Tongue (tissue), 2 donors: ENCODE results near the gene ZNF550. TPM values are rescaled to one million over a fixed set of nuclear protein-coding genes. Genes with fewer than 3 reads are reported as not detected.

Experiments
- DNase-seq: peaks from one replicate; pipeline ENCODE4 v3.0.0-alpha.2; 2015
- total RNA-seq: library from RNA; depleted of rRNA; stranded (reverse); fragments of >200 nt; gene quantifications from one replicate; pipeline ENCODE4 v1.2.3, GENCODE V29; 2014

ZNF550 gene
- 15.1 TPM for total RNA-seq

DNA sequence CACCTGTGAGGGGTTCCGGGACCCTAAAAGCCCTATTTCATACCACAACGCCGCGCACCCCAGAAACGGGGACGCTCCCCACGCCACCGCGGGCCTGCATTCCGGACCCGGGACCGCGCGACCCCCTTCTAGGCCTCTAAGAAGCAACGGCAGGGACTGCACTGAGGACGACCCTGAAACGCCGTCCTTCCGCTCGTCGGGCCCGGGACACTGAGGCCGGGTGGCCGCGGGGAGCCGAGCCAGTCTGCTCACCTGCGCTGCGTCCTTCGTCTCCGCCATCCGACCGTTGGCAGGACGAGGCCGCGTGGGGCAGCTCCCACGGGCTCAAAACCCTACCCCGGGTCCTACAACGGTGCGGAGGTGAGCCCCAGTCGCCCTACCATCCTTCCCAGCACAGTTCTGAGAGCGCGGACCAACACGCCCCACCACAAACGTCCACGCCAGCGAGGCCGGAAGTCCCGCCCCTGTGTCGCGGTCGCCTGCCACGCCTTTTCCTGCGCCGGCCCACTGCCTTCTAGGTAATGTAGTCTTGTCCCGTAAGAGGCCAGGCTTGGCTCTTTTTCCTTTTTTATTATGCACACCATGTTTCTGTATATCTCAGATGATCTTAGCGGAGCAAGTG, at the start of gene ZNF550:
Gene ZNF550 (minus strand): TSS at position 460 of the 622 bp plus-strand sequence. CDS start 181 bp downstream, at position 279.
- peak; percentile 96 for DNase-seq

DNA sequence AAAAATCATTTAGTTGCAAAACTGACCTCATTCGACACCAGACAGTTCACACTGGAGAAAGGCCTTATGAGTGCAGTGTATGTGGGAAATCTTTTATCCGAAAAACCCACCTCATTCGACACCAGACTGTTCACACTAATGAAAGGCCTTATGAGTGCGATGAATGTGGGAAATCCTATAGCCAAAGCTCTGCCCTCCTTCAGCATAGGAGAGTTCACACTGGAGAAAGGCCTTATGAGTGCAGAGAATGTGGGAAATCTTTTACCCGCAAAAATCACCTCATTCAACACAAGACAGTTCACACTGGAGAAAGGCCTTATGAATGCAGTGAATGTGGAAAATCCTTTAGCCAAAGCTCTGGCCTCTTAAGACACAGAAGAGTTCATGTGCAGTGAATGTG, 47.3 kb upstream of the ZNF550 start:
- DNase-seq, result no peak

DNA sequence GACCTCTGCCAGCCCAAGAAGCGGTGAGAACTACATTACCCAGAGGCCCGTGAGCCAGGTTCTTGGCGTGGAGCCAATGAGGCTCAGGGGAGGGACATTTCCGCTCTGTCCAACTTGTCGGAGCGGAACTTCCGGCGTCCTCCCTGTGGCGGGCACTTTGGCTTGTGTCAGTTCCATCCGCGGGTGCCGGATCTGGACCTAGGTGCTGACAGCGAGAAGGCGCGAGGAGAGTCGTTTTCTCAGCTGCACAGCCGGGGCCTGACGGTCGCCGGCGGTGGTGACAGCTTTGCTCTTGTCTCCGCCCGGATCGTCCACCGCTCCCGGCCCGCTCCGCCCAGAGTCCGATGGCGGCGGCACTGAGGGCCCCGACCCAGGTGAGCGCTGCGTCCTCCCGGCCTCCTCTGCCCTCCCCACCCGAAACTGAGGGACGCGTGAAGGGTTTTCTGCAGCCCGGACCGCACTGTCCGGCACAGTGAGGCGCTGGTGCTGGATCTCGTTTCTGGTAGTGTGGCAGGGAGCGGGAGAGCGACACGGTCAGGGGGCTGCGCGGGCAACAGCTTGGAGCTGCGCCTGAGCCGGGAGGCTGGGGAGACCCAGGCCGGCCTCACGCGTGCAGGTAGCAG, 40.2 kb upstream of the ZNF550 start, which contains the start of gene ZNF530:
Gene ZNF530 (plus strand): TSS at position 125 of the 623 bp plus-strand sequence. CDS start 4,461 bp downstream, outside the sequence.
- DNase-seq, result peak; percentile 97

DNA sequence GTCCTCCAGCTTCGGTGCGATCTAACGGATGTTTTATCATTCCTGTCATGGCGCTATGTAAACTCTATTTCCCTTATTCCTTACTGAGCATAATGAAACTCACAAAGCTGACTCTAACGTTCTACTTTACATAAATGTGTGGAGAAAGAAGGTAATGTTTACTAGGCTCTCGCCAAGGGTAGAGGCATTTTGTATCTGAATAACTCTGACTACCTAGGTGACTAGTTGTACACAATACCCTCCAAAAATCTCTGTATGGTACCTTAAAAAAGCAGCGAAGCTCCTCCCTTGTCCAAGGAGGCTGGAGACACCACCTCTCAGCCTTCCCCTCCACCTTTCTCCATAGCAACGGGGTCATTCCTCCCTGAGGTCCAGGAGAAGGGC, 39.7 kb upstream of the ZNF550 start:
- no peak for DNase-seq

DNA sequence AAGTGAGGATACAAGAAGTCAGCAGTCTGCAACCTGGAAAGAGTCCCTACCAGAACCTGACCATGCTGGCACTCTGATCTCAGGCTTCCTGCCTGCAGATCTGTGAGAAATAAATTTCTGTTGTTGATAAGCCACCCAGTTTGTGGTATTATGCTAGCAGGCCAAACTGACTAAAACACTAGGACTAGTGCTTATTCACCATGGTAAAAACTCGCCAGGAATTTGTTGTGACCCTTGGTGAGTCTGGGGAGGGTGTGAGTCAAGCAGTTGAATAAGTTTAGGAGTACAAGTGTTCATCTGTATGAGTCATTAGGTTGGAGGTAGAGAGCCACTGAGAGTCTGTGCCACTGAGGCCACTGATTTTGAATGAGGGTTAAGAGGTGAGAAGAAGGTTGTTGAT, 27.9 kb upstream of the ZNF550 start:
- no peak for DNase-seq

DNA sequence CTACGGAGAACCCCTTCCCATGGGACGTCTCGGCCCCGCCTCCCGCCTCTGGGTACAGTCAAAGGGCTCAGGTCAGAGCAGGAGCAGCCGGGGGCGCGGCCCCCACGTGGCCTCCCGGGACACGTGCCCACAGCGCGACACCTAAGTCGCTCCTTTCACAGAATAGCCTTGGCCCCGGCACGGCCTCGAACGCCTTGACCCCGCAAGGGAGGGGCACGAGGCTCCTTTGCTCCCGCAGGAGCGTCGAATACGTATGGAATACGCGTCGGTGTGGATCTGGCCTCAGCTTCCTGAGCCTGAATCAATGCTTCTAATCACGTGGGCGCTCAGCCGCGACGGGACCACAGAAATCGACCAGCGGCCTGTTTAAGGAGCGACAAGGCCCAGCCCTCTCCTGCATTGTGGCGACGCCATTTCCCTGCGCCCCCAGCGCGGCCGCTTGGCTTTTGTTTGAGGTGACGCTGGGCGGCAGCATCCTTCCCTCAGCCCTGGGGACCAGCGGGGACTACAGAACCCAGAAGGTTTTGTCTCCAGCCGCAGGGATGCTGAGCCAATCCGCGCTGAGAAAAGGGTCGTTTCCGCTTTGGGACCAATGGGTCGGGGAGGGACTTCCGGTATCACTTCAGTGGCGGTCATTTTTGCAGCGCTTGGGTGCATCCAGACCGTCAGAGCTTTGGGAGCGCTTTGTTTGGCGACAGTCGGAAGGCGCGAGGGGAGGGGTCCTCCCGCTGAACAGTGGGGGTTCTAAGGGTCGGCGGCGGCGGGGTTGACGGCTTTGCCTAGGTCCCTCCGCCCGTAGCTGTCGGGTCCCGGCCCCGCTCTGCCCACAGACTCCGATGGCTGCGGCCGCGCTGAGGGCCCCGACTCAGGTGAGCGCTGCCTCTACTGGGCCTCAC, 24.1 kb upstream of the ZNF550 start, which contains the start of gene ZIK1:
Gene ZIK1 (plus strand): TSS at position 625 of the 896 bp plus-strand sequence. CDS start 212 bp downstream, at position 837.
- peak; percentile 98 for DNase-seq

DNA sequence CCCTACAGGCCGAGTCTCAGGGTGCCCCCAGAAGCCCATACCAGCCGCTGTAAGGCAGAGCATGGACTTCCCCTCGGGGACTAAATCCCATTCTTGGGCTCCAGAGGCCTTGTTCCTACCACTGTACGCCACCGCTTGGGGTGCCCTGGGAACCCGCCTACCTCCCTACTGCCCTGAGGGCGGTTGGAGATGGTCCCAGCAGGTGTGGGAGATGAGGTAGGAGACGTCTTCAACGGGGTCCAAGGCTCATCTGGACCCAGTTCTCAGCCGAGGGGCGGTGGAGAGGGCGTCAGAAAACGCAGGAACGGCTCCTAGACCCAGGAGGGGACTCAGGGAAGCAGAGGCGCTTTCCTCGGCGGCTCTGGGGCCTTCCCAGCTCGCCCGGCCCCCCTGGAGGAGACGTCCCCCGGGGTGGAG, 23.4 kb upstream of the ZNF550 start:
- DNase-seq, result no peak

DNA sequence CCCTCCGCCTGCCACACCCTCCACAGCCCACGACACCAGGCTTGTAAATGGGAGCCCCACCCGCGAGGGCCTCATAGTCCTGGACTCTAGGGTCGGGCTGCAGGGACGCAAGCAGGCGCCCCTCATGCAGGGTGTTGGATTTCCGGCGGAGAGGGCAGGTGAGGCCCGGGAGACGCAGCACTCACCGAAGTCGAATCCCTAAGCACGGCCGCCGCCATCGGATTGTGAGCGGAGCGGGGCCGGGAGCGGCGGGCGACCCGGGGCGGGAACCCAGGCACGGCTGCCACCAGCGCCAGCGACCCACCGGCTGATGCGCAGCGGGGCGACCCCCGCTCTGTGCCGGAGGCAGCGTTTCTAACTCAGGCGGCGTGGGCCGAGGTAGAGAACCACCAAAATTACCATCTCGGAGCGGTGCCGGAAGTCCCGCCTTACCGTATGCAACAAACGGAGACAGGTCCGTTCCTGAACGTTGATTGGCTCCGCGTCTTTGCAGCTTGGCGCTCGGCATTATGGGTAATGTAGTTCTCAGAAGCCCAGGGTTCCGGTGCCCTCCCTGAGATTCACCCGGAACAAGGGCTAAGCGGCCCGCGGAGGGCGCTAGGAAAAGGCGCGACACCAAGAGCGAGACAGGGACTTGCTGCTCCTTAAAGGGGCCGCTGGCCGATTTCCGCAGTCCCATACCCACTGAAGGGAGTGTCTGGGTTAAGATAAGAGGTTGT, 19.0 kb upstream of the ZNF550 start, which contains the start of gene ZNF416:
Gene ZNF416 (minus strand): TSS at position 425 of the 719 bp plus-strand sequence. CDS start 207 bp downstream, at position 218.
- DNase-seq, result peak; percentile 99

DNA sequence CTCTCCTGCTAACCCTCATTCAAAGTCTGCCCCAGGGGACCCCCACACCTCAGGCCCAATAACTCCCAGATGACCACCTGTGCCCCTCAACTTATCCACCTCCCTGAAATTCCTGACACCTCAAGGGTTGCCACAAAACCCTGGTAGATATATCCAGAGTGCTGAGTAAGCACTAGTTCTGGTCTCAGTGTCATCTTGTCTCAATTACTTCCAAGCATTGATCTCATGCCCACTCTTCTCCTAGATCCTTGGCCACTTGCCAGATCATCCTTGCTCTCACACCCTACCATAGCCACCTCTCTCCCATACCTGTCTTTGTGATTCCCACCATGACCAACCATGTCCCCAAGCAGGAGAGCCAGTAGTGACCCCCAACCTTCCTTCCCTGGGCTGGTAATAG, 17.0 kb upstream of the ZNF550 start:
- no peak for DNase-seq

DNA sequence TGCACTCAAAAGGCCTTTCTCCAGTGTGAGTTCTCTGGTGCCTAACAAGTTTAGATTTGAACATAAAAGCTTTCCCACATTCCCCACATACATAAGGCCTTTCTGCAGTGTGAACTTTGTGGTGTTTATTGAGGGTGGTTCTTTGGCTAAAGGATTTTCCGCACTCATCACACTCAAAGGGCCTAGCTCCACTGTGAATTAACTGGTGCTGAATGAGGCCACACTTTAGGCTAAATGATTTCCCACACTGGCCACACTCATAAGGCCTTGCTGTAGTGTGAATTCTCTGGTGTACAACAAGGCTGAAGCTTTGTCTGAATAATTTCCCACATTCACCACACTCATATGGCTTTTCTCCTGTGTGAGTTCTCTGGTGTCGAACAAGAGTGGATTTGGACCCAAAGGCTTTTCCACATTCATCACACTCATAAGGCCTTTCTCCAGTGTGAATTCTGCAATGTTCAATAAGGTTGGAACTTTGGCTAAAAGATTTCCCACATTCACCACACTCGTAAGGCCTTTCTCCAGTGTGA, 12.8 kb upstream of the ZNF550 start:
- no peak for DNase-seq

DNA sequence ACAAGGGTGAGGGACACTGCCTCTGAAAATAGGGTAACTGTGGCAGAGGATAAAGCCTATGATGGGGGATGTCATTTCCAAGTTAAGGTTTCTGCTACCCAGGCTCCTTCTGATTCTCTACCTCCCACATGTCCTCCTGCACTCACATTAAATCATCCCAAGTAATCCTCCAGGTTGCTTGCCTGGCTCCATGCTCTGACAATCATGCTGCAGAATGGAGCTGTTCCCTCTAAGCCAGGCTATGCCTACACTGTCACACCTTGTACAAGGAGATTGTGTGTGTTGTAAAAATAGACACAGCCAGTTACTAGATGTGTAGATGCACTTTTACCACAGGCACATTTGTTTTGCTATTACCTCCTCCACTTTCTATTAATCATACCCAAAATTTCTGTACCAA, 11.0 kb upstream of the ZNF550 start:
- no peak for DNase-seq

DNA sequence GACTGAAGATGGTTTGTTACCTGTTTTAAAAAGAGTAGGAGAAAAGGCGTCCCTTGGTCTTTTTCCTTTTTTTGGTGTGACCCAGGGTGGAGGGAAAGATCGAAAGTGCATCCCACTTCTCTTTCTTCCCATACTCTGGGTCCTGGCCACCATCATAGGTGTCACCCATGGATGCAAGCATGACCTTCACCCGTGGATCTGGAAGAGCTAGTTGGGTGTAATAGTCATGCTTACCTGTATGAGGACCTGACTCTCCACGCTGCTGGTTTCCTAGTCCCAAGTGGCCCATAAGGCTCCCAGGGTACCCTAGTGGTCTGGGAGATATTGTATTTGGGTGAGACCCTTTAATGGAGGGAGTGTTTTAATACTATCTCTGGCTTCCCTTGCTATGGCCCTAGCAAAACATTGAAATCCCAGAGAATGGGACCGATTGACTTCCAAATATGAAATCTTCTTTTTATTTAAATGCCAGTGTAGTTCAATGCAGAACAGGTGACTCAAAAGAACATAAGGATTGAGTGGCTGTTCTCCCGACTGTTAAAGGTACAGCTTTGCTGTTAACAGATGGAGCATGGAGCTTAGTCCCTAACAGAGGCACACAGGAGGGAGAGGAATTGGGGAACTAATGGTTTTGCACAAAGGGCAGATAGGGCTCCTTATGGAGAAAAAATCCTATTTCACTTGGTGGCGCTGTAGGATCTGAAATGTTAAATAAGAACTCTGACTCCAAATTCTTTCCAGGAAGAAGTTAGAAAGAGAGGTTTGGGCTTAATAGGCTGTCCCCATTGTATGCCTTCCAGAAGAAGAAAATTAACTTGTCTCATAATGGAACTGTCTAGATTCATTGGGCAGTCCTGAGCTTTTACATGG, 7.0 kb upstream of the ZNF550 start:
- no peak for DNase-seq

DNA sequence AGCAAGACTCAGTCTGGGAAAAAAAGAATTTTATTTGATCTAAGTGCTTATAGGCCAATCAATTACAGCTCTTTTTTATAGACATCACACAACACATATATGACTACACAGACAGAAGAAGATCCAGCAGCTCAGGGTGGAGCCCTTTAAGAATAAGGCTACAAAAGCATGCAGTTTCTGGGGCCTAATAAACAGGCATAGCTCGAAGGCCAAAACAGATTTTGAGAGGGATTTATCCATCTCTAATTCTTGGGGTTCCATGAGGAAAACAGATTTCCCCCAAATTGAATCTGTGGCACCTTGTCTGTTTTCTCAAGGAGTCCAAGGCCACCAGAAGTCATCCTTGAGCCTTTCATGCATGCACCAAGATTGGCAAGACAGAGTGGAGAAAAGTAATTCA, 3.9 kb upstream of the ZNF550 start:
- DNase-seq, result no peak

DNA sequence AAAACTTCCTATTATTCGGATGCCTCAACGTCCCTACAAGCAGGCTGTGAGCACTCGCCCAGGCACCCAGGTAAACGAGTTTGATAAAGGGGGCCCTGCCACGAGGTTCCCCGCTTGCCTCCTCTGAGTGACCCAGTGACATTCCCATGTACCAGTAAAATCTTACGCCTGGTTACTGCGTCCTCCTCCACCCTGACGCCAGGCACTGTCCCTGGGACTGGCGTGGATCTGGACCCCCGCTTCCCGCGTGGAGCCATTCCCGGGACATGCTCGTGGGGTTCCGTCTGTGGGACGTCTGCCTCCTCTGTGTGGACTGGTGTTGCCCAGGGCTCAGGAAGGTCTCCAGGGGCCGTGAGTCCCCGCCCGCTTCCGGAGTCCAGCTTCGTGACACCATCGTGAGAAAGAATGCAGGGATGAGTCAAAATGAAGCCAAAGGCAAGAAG, 407 bp upstream of the ZNF550 start:
- no peak for DNase-seq

DNA sequence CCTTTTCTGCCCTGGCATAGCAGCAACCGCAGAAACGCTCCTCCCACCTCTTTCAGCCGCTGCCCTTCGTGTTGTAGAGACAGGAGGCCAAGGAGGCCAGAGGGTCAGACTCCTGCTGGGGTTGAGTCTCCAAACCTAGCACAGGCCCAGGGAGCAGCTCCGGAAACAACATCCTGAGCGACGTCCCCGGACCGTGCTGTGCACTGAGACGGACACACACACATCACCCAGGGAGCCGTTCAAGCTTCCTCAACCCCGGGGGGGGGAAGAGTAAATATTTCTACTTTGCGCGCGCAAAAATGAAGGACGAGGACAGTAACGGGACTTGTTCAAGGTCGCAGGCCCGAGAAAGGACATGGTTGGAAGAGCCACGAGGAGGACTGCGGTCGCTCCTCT, 657 bp downstream of the ZNF550 start:
- DNase-seq, result peak; percentile 8

DNA sequence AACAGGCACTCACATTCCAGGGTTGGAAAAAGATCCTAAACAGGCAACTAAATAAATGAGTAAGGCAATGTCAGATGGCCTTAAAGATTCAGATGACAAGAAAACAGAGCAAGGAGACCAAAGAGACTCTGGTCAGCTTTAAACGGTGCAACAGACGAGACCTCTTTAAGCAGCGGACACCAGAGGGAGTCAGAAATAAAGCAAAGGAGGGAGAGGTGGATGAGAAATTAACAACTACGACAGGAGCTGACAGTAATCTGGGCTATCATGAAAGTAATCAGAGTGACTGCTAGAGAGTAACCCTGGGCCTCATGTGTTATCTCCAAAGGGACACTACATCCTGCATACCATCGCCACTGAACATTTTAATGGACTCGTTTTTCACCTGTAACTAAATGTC, 1.1 kb downstream of the ZNF550 start:
- no peak for DNase-seq

DNA sequence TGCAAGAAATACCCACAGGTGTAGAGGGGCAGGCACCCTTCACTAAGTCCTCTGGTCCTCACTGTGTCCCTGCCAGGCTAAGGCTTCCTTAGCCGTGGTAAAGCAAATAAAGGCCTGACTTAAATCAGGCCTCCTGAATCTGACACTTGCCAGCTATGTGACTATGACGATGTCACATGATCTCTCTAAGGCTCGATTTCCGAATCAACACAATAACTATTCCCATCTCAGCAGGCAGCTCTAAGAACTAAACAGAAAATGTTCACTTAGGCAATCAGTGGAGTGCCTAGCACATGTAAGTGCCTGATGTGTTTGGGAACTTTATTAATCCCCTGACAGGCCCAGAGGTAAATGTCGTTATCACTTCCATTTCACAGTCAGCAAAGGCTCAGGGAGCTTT, 2.0 kb downstream of the ZNF550 start:
- DNase-seq, result no peak

DNA sequence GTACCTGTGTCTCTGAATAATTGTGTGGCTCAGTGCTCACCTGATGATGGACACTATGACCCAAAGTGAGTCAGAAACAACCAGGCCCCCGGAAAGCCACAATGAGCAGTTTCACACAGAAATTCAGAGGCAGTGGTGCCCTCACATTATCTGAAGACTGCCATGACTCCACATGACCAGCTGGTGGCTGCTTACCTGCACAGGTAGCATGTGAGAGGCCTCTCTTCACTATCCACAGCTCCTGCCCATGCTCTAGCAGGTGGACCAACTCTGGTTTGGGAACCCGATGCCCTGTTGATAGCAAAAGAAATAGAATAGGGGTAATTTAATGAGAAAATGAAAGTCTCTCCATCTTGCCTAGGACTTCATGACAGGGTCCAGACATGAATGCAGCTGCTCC, 7.2 kb downstream of the ZNF550 start:
- no peak for DNase-seq

DNA sequence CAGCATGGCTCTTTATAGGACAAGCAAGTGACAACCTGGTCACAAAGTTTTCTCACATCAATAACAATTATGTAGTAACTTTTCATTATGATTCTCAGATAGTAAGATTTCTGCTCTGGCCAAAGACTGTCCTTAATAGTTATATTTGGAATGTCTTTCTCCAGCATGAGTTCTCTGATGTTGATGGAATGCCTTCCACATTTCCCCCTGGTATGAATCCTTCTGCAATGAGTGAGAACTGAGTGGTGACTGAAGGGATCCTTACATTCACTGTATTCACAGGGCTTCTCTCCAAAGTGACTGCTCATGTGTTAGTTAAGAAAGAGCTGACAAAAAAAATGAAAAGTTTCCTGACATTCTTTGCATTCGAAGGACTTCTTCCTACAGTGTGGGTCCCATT, 13.2 kb downstream of the ZNF550 start:
- no peak for DNase-seq

DNA sequence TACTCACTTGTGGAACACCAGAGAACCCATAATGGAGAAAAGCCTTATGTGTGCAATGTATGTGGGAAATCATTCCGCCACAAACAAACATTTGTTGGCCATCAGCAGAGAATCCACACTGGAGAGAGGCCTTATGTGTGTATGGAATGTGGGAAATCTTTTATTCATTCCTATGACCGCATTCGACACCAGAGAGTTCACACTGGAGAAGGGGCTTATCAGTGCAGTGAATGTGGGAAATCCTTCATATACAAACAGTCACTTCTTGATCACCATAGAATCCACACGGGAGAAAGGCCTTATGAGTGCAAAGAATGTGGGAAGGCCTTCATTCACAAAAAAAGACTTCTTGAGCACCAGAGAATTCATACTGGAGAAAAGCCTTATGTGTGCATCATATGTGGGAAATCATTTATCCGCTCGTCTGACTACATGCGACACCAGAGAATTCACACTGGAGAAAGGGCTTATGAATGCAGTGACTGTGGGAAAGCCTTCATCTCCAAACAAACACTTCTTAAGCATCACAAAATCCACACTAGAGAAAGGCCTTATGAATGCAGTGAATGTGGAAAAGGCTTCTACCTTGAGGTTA, 21.6 kb downstream of the ZNF550 start:
- DNase-seq, result no peak
